GM19035 (cell line): Measurements from ENCODE around the gene DHRSX.
"Not testable (repeated sequence)": the region's sequence is repeated elsewhere in the genome, so short reads cannot be mapped to it uniquely, and the experiment has no call there.

Experiments
- ATAC-seq: cut with Tn5 transposase; IDR thresholded peaks from one replicate; pipeline ENCODE4 v1.9.1; 2021; ENCODE audit not compliant: unreplicated experiment

DHRSX gene

DNA sequence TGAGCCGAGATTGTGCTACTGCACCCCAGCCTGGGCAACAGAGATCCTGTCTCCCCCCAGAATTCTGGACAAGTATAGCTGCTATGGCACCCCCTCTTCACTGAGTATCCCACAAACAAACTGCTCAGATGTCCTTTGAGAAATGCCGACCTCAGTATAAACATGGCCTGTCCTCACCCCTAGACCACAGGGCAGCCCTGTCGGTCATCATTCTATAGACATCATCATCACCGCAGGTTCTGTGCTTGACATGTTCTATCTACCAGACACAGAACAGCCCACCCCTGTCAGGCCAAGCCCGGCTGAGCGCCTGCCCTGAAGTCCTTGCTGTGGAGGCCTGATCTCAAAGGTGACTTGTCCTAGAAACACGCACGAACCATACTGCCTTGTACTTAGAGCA is 232.9 kb downstream of the DHRSX start:
- no peak for ATAC-seq

DNA sequence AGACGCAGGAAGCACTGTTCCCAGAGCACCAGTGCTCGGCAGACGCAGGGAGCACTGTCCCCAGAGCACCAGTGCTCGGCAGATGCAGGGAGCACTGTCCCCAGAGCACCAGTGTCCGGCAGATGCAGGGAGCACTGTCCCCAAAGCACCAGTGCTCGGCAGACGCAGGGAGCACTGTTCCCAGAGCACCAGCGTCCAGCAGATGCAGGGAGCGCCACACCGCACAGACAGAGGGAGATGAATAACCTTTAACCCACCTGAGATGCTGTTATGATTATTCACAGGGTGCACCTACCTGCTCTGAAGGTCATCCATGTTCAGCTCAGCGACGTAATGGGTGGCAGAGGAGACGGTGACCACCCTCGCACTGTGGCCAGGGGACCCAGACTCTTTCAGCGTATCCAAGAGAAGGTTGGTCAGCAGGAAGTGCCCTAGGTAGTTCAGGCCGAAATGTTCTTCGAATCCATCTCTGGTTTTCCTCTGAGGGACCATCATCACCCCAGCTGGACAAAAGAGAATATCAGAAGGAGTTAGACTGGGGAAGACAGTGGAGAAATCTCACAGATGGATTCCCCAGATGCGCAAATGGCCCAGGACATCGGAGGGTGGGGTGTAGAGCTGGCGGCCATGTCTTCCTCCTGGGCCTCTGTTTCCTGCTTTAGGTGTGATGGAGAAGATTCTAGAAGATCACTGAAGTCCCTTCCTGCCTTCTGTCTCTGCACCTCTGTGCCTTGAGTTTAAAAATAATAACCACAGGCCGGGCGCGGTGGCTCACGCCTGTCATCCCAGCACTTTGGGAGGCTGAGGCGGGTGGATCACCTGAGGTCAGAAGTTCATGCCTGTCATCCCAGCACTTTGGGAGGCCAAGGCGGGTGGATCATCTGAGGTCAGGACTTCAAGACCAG is 234.1 kb downstream of the DHRSX start:
- no peak for ATAC-seq

DNA sequence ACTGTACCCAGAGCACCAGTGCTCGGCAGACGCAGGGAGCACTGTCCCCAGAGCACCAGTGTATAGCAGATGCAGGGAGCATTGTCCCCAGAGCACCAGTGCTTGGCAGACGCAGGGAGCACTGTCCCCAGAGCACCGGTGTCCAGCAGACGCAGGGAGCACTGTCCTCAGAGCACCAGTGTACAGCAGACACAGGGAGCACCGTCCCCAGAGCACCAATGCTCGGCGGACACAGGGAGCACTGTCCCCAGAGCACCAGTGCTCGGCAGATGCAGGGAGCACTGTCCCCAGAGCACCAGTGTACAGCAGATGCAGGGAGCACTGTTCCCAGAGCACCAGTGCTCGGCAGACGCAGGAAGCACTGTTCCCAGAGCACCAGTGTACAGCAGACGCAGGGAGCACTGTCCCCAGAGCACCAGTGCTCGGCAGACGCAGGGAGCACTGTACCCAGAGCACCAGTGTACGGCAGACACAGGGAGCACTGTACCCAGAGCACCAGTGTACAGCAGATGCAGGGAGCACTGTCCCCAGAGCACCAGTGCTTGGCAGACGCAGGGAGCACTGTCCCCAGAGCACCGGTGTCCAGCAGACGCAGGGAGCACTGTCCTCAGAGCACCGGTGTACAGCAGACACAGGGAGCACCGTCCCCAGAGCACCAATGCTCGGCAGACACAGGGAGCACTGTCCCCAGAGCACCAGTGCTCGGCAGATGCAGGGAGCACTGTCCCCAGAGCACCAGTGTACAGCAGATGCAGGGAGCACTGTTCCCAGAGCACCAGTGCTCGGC is 234.9 kb downstream of the DHRSX start:
- not testable (repeated sequence) for ATAC-seq

DNA sequence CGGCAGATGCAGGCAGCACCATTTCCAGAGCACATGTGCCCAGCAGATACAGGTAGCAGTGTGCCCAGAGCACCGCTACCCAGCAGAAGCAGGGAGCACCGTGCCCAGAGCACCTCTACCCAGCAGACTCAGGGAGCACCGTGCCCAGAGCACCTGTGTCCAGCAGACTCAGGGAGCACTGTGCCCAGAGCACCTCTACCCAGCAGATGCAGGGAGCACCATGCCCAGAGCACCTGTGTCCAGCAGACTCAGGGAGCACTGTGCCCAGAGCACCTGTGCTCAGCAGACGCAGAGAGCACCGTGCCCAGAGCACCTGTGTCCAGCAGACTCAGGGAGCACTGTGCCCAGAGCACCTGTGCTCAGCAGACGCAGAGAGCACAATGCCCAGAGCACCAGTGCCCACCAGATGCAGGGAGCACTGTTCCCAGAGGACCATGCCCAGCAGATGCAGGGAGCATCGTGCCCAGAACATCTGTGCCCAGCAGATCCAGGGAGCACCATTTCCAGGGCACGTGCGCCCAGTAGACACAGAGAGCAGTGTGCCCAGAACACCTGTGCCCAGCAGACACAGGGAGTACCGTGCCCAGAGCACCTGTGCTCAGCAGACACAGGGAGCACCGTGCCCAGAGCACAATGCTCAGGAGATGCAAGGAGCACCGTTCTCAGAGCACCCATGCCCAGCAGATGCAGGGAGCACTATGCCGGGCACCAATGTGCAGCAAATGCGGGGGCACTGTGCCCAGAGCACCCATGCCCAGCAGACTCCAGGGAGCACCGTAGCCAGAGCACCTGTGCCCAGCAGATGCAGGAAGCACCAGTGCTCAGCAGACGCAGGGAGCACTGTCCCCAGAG is 236.4 kb downstream of the DHRSX start:
- no peak for ATAC-seq

DNA sequence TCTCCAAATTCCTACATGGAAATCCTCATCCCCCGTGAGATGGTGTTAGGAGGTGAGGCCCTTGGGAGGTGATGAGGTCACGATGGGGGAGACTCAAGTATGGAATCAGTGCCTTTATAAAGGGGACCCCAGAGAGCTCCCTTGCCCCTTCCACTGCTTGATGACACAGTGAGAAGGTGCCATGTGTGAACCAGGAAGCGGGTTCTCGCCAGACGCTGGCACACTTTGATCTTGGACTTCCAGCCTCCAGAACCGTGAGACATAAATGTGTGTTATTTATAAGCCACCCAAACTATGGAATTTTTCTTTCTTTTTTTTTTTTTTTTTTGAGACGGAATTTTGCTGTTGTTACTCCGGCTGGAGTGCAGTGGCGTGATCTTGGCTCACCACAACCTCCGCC is 237.6 kb downstream of the DHRSX start:
- ATAC-seq: no peak

DNA sequence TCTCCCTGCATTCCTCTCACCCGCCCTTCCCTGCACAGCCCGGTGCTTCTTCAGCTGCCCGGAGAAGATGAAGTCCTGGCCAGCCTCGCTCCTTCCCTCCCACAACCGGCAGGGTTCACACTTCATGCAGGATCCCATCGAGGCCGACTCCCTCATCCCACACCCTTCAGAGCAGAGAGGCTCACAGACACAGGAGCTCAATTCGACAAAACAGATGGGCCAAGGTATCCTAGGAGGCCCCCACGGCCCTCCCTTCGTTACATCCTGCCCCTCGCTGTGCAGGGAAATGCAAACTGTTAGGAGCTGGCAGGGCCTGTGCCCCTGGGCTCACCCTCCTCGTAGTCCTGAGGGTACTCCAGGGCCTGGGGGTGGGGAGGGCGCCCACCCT is 238.1 kb downstream of the DHRSX start:
- no peak for ATAC-seq

DNA sequence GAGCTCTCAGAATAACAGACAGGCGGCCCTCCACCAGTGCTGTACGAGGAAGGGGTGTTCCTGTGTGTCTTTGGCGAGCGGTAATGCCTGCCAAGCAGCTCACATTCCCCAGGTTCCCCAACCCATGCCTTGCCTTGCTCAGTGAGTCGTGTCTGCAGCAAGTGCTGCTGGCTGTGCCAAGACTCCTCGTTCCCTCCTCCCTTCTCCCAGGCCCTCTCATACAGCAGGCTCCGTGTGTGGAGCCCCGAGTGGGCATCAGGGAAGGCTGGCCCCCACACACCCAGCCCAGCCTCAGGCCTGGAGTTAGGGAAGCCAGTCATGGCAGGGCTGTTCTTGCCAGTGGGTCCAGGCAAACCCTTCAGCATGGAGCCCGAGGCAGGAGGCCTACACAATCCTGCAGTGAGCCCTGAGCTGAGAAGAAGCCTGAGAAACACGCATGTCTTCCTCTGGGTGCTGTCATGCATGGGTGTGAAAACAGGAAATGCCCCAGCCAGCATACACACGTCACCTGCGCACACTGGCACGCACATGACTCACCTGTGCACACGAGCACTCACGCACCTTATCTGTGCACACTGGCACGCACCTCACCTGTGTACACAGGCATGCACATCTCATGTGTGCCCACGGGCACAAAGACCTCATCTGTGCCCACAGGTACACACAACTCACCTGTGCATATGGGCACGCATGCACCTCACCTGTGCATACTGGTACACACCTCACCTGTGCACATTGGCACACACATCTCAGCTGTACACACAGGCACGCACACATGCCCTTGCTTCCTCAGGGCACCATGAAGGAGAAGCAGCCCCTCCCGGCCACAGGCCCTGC is 238.7 kb downstream of the DHRSX start:
- no peak for ATAC-seq

DNA sequence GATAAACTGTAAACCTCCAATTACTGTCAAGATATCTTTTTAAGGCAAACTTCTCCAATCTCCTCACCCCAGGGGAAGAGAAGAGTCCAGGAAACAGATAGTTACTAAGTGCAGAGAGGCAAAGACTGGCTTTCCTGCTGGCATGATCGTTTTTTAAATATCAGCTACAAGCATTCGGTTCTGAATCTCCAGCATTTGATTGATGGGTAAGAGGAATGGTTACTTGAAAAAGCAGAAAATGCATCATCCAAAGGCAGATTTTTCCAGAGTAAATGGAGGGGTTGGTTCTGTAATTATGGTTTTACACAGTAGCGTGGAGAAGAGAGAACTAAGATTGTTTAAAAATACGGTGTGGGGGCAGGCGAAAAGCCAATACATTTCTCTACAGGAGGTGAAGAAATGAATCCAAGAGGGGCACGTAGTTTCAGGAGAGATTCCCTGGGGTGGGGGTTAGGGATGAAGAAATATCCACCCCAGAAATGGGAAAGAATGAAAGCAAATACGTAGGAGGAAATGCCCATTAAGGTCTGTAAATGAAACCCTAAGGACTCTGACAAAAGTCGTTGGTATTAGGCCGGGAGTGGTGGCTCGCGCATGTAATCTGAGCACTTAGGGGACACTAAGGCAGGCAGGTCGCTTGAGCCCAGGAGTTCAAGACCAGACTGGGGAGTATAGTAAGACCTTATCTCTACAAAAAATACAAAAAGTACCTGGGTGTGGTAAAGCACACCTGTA is 248.3 kb downstream of the DHRSX start:
- no peak for ATAC-seq

DNA sequence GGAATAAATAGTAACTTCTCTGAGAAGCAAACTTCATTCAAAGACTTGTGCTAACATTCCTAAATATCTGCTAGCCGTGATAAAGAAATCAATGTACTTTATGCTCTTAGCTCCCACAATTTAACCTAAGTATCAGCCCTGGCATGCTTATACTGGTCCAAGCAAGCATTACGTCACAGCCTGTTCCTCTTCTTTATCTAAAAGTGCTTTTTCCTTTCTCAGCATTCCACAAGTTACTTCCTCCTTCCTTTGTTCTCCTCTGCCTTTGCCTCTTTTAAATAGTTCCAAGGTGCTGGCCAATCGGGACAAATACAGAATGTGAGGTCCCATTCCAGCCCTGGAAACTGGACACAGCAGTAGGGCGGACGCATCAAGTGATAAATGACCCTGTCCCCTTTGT is 249.6 kb downstream of the DHRSX start:
- no peak for ATAC-seq

DNA sequence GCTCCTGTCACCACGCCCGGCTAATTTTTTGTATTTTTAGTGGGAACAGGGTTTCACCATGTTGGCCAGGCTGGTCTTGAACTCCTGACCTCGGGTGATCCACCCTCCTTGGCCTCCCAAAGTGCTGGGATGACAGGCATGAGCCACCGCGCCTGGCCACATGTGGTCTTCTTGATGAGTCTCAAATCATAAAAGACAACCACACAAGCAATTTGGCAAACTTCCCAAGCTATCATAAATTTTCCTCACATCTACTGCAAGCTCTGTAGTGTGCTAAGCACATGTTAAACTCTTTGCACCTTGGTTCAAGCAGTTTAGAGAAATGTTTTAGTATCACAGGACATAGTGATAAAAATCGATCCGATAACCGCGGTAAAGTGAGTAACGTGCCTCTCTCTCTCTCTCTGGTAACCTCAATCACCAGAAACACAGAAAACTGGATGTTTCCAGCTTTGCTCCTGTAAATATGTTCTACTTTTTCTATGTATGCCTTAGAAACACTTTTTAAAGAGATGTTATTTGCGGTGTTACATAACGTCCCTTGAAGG is 256.8 kb downstream of the DHRSX start:
- ATAC-seq: no peak

DNA sequence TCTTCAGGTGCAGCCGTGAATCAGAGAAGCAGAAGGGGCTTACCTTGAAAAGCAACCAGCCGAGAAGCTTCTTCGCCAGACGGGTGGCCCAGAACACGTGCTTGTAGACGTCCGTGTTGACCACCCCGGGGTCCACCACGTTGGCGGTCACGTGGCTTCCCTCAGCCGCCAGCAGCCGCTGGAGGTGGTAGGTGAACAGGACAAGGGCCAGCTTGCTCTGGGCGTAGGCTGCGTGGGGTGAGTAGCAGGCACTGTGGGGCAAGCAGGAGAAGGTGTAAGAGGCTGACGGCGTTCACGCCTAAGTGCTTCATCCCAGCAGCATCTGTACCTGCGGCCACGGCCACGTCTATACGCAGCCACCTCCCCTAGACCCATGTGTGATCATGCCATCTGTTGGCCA is 257.8 kb downstream of the DHRSX start:
- no peak for ATAC-seq

DNA sequence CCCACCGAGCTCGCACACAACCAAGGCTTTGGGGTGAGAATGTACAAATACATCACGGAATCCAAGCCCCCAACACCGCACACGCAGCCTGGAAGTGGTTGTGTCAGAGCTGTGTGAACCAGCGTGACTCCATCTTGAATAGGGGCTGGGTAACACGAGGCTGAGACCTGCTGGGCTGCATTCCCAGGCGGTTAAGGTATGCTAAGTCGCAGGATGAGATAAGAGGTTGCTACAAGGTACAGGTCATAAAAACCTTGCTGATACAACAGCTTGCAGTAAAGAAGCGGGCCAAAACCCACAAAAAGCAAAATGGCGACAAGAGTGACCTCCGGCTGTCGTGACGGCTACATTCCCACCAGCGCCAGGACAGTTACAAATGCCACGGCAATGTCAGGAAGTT is 258.4 kb downstream of the DHRSX start:
- no peak for ATAC-seq

DNA sequence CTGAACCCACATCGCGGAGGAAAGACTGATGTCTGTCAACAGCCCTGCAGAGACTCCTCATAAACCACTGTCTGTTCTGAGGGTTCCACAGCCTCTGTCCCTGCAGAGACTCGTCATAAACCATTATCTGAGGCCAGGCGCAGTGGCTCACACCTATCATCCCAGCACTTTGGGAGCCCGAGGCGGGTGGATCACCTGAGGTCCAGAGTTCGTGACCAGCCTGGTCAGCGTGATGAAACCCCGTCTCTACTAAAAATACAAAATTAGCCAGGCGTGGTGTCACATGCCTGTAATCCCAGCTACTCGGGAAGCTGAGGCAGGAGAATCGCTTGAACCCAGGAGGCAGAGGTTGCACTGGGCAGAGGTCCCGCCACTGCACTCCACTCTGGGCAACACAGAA is 259.3 kb downstream of the DHRSX start:
- not testable (repeated sequence) for ATAC-seq

DNA sequence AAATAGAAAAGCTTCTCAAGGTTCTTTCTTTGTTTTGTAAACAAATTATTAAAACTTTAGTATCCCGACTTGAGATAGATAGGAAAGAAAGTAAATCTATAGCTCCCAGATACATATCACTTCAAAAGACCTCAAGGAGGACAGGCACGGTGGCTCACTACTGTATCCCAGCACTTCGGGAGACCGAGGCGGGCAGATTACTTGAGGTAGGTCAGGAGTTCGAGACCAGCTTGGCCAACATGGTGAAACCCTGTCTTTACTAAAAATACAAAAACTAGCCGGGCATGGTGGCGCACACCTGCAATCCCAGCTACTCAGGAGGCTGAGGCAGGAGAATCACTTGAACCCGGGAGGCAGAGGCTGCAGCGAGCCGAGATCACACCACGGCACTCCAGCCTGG is 260.0 kb downstream of the DHRSX start:
- ATAC-seq: not testable (repeated sequence)

DNA sequence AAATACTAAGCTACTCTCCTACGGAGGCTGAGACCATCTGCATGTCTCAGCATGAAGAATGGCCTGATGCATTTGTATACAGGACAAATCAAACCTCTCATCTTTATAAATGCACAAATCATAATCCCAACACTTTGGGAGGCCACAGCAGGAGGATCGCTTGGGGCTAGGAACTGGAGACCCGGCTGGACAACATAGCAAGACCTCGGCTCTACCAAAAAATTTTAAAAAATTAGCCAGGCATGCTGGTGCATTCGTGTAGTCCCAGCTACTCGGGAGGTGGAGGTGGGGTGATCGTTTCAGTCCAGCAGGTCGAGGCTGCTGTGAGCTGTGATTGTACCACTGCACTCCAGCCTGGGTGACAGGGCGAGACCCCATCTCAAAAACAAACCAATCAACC is 262.8 kb downstream of the DHRSX start:
- ATAC-seq: no peak

DNA sequence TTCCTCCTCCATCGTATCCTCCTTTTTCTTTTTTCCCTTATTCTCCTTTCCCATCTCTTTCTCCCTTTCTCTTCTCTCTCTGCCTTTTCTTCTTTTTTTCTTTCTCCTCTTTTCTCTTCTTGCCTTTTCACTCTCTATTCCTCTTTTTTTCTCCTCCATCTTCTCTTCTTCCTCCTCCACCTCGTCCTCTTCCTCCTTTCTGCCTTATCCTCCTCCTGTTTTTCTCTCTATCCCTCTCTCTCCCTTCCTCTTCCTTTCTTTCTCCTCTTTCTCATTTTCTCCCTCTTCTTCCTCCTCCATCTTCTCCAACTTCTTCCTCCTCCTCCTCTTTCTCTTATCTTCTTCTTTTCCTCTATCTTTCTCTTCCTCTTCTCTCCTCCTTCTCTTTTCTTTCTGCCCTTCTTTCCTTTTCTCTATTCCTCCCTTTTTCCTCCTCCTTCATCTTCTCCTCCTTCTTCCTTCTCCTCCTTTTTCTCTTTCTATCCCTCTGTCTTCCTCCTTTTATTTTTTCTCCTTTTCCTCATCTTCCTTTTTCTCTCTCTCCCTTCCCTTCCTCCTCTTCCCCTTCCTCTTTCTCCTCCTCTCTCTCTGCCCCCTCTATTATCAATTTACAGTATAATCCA is 269.1 kb downstream of the DHRSX start:
- ATAC-seq: no peak

DNA sequence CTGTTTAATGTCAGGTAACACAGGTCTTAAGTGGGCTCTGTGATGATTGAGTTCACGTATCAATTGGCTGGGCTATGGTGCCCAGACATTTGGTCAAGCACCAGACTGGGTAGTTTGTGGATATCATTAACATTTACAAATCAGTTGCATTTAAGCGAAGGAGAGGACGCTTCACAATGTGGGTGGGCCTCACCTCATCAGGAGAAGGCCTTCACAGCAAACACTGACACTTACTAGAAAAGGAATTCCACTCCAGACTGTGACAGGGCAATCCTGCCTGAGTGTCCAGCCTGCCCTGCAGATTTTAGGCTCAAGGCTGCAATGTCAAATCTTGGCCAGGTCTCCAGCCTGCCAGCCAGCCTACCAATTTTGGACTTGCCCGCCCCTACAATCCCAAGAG is 270.3 kb downstream of the DHRSX start:
- no peak for ATAC-seq

DNA sequence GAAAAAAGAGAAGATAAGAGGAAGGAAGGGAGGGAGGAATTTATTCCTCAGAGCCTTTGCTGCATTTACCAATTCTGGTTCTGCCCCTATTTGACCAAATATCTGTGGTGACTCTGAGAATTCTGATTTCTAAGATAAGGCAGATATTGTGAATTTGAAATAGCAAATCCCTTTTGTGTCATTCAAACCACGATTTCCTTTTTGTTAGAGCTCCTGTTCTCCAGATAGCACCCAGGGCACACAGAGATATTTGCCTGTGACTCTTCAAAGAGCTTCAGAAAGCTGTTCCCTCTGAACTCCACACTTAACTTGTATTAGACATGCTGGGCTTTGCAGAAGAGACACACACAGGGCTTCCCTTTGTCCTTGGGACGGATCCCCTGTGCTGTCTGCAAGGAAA is 272.2 kb downstream of the DHRSX start:
- no peak for ATAC-seq
